ENCODE results near the gene SMIM5.
"Not testable (repeated sequence)": the region's sequence is repeated elsewhere in the genome, so short reads cannot be mapped to it uniquely, and the experiment has no call there.

SMIM5 gene

GRCh38 chr17:75590314-75590761 is 42.9 kb upstream of the SMIM5 start:
- no peak for DNase-seq (ENCODE audit: low spot score)
- TF ChIP-seq CTCF (IDR thresholded peaks at IDR 0.05; ENCODE audit: extremely low read depth, missing control alignments) = no peak

- DNase-seq (ENCODE audit: low spot score) = no peak
These were observed 42.1 kb upstream of the SMIM5 start for GRCh38 chr17:75590849-75591721.

GRCh38 chr17:75591722-75592302 is 41.4 kb upstream of the SMIM5 start:
- no peak for DNase-seq (ENCODE audit: low spot score)
- no peak for TF ChIP-seq CTCF (IDR thresholded peaks at IDR 0.05; ENCODE audit: extremely low read depth, missing control alignments)

More at GRCh38 chr17:75590849-75591721, 42.1 kb upstream of the SMIM5 start:
- no peak for TF ChIP-seq CTCF (IDR thresholded peaks at IDR 0.05; ENCODE audit: extremely low read depth, missing control alignments)

- TF ChIP-seq CTCF (IDR thresholded peaks at IDR 0.05; ENCODE audit: extremely low read depth, missing control alignments) = no peak
- no peak for DNase-seq (ENCODE audit: low spot score)
These were observed 40.8 kb upstream of the SMIM5 start for GRCh38 chr17:75592348-75593020.

GRCh38 chr17:75593430-75593829 is 39.8 kb upstream of the SMIM5 start:
- not testable (repeated sequence) for DNase-seq (ENCODE audit: low spot score)

- DNase-seq (ENCODE audit: low spot score) = no peak
- TF ChIP-seq CTCF (IDR thresholded peaks at IDR 0.05; ENCODE audit: extremely low read depth, missing control alignments) = no peak
These were observed 38.5 kb upstream of the SMIM5 start for GRCh38 chr17:75594499-75595283.

- DNase-seq (ENCODE audit: low spot score) = no peak
- TF ChIP-seq CTCF (IDR thresholded peaks at IDR 0.05; ENCODE audit: extremely low read depth, missing control alignments) = no peak
These were observed 37.8 kb upstream of the SMIM5 start for GRCh38 chr17:75595284-75595919.
